MM.1S (cell line): Measurements from ENCODE around the gene RAPGEF4.

ENCODE experiments used
- DNase-seq: peaks from one replicate; pipeline ENCODE4 v3.0.0-alpha.2; 2015
- H2AFZ ChIP-seq: fragments of 300-600 bp; sonication (generic); 2 replicates; pipeline ENCODE4 v1.6.0; 2016; ENCODE audit warnings: antibody characterized with exemption, low read length
- H3F3A ChIP-seq: fragments of 300-600 bp; sonication (generic); 2 replicates; pipeline ENCODE4 v1.6.1; 2016; ENCODE audit warnings: mild to moderate bottlenecking, antibody characterized with exemption, low read length, moderate library complexity, mixed read lengths; ENCODE audit not compliant: insufficient read depth
- H3K27ac ChIP-seq: fragments of 300-600 bp; sonication (generic); 2 replicates; pipeline ENCODE4 v1.5.1; 2016; ENCODE audit warnings: mild to moderate bottlenecking, low read length
- H3K27me3 ChIP-seq: fragments of 300-600 bp; sonication (generic); replicated peaks from 2 replicates; pipeline ENCODE4 v1.6.0; 2016; ENCODE audit warnings: low read length; ENCODE audit not compliant: insufficient read depth
- H3K36me3 ChIP-seq: fragments of 300-600 bp; sonication (generic); replicated peaks from 2 replicates; pipeline ENCODE4 v1.6.1; 2016; ENCODE audit warnings: mild to moderate bottlenecking, low read length, mixed read lengths; ENCODE audit not compliant: insufficient read depth
- H3K4me1 ChIP-seq: fragments of 300-600 bp; sonication (generic); 2 replicates; pipeline ENCODE4 v1.6.1; 2016; ENCODE audit warnings: low read length, mixed read lengths
- H3K4me2 ChIP-seq: fragments of 300-600 bp; sonication (generic); 2 replicates; pipeline ENCODE4 v1.6.0; 2016; ENCODE audit warnings: low read depth, low read length
- H3K4me3 ChIP-seq: fragments of 300-600 bp; sonication (generic); 2 replicates; pipeline ENCODE4 v1.5.1; 2016; ENCODE audit warnings: low read length, mixed read lengths
- H3K79me2 ChIP-seq: fragments of 300-600 bp; sonication (generic); 2 replicates; pipeline ENCODE4 v1.6.1; 2016; ENCODE audit warnings: mixed run types, low read length, mixed read lengths
- H3K9ac ChIP-seq: fragments of 300-600 bp; sonication (generic); 2 replicates; pipeline ENCODE4 v1.6.1; 2016; ENCODE audit warnings: low read length, mixed read lengths
- H3K9me2 ChIP-seq: fragments of 300-600 bp; sonication (generic); replicated peaks from 2 replicates; pipeline ENCODE4 v1.6.1; 2016; ENCODE audit warnings: mild to moderate bottlenecking, low read length, mixed read lengths; ENCODE audit not compliant: insufficient read depth
- H3K9me3 ChIP-seq: fragments of 300-600 bp; sonication (generic); replicated peaks from 2 replicates; pipeline ENCODE4 v1.6.1; 2016; ENCODE audit warnings: mild to moderate bottlenecking, low read length, mixed read lengths; ENCODE audit not compliant: insufficient read depth
- H4K20me1 ChIP-seq: fragments of 300-600 bp; sonication (generic); 2 replicates; pipeline ENCODE4 v1.6.1; 2016; ENCODE audit warnings: mild to moderate bottlenecking, low read length, moderate library complexity, mixed read lengths; ENCODE audit not compliant: insufficient read depth
- EZH2 ChIP-seq: fragments of 300-600 bp; sonication (generic); optimal IDR thresholded peaks from 2 replicates; pipeline ENCODE3; 2017; ENCODE audit warnings: low read depth, mild to moderate bottlenecking, antibody characterized with exemption, low read length, mixed read lengths
- EZH2phosphoT487 ChIP-seq: fragments of 300-600 bp; sonication (generic); IDR thresholded peaks from 2 replicates; pipeline ENCODE4 v1.6.1; 2018; ENCODE audit warnings: antibody characterized with exemption, low read length
- TF ChIP-seq, protein P1 (sequence below): fragments of 300-600 bp; sonication (generic); IDR thresholded peaks from 2 replicates; pipeline ENCODE4 v1.5.1; 2016; ENCODE audit warnings: antibody characterized with exemption, low read length, mixed read lengths

Gene RAPGEF4

DNA sequence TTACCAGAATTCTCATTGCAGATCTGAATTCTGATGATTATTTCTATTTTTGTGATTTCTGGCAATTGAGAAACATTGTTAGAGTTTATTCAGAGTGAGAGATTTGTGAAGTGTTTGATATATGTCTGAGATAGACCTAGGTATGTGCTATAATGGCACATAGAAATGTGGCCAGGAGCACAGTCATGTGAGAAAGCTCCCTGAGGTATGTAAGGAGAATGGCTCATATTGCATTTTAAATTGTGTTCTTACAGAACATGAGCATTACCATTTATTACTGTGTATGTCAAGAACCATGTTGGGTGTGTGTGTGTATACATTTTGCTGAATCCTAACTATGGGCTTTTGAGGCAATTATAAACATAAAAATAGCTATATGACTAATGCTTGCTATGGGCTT is 101.2 kb downstream of the RAPGEF4 start:
- Histone ChIP-seq H3K9me3 (no peaks in the 10 kb centered on the region), H3F3A (no peaks in the 10 kb centered on the region), H3K27me3 (no peaks in the 10 kb centered on the region), H3K9ac (no peak overlapping the region), H4K20me1 (no peaks in the 10 kb centered on the region), H3K27ac (no peak overlapping the region), H3K9me2 (no peaks in the 10 kb centered on the region), H3K4me2 (no peak overlapping the region), H3K36me3 (no peaks in the 10 kb centered on the region), H3K4me3 (no peak overlapping the region), H3K4me1 (0 out of 2 replicates have a peak, but pooled peaks cover 3% of the 10 kb centered on the region), H2AFZ (no peak overlapping the region), H3K79me2 (no peaks in the 10 kb centered on the region)
- TF ChIP-seq, protein P1, sequence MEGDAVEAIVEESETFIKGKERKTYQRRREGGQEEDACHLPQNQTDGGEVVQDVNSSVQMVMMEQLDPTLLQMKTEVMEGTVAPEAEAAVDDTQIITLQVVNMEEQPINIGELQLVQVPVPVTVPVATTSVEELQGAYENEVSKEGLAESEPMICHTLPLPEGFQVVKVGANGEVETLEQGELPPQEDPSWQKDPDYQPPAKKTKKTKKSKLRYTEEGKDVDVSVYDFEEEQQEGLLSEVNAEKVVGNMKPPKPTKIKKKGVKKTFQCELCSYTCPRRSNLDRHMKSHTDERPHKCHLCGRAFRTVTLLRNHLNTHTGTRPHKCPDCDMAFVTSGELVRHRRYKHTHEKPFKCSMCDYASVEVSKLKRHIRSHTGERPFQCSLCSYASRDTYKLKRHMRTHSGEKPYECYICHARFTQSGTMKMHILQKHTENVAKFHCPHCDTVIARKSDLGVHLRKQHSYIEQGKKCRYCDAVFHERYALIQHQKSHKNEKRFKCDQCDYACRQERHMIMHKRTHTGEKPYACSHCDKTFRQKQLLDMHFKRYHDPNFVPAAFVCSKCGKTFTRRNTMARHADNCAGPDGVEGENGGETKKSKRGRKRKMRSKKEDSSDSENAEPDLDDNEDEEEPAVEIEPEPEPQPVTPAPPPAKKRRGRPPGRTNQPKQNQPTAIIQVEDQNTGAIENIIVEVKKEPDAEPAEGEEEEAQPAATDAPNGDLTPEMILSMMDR: no peak
- TF ChIP-seq EZH2: no peak
- no peak for TF ChIP-seq EZH2phosphoT487
- no peak for DNase-seq

DNA sequence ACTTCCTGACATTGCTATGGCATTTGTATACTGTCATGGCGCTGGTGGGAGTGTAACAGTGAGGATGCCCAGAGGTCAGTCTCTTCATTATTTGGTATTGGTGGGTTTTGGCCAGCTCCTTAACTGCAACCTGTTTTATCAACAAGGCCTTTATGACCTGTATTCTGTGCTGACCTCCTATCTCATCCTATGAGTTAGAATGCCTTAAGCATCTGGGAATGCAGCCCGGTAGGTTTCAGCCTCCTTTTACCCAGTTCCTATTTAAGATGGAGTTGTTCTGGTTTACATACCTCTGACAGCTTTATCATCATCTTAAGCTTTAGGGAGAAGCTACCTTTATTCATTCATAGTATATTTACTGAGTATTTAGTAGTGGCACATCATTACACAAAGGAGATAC is 103.8 kb downstream of the RAPGEF4 start:
- Histone ChIP-seq H3K4me3 (no peak overlapping the region), H3F3A (no peaks in the 10 kb centered on the region), H4K20me1 (no peaks in the 10 kb centered on the region), H3K27ac (no peak overlapping the region), H2AFZ (no peak overlapping the region), H3K9me3 (no peaks in the 10 kb centered on the region), H3K9ac (no peak overlapping the region), H3K4me2 (no peak overlapping the region), H3K4me1 (0 out of 2 replicates have a peak, but pooled peaks cover 3% of the 10 kb centered on the region), H3K27me3 (no peaks in the 10 kb centered on the region), H3K9me2 (no peaks in the 10 kb centered on the region), H3K79me2 (no peaks in the 10 kb centered on the region), H3K36me3 (no peaks in the 10 kb centered on the region)
- TF ChIP-seq EZH2phosphoT487: no peak
- TF ChIP-seq EZH2: no peak
- TF ChIP-seq, protein P1: no peak
- DNase-seq: no peak

DNA sequence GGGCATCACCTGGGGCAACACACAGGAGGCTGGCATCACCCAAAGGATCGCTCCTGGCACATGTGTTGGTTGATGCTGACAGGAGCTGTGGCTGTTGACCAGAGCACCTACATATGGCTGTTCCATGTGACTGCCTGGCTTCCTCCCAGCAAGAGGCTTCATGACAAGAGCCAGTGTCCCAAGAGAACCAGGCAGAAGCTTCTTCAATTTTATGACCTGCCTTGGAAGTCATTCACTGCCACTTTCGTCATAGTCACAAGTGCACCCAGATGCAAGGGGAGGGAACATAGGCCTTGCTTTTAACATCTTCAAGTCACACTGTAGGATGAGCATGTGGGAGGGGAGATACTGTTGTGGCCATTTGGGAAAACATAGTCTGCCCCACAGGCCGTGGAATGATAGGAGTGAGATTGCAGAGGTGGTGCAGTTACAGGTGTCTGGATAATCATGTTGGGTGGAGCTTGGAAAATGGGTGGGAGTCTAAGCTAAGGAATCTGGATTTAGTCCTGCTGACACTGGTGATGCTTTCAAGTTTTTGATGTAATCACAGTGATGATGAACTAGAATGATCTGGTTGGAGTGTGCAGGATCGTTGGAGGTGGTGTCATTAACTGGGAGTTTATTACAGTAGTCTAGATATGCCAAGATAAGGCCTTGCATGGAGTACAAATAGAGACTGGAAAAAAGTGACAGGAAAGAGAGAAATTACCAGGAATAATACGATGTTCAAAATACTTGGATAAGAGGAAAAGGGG is 107.0 kb downstream of the RAPGEF4 start:
- H4K20me1 ChIP-seq: no peaks in the 10 kb centered on the region
- no peak for DNase-seq

More for the DNA sequence above, 107.0 kb downstream of the RAPGEF4 start:
- TF ChIP-seq EZH2 (no peak), EZH2phosphoT487 (no peak)
- TF ChIP-seq, protein P1: no peak
- H3K4me2 ChIP-seq: no peak overlapping the region
- no peak overlapping the region for H3K4me3 ChIP-seq
- no peaks in the 10 kb centered on the region for H3K27me3 ChIP-seq
- no peak overlapping the region for H3K27ac ChIP-seq
- H3K9me2 ChIP-seq: no peaks in the 10 kb centered on the region
- H3K9me3 ChIP-seq: no peaks in the 10 kb centered on the region
- no peaks in the 10 kb centered on the region for H3K4me1 ChIP-seq
- no peaks in the 10 kb centered on the region for H3K79me2 ChIP-seq
- no peaks in the 10 kb centered on the region for H3F3A ChIP-seq
- no peak overlapping the region for H3K9ac ChIP-seq
- H2AFZ ChIP-seq: no peak overlapping the region
- H3K36me3 ChIP-seq: no peaks in the 10 kb centered on the region
